Stimulated activated naive CD4-positive, alpha-beta T cell treated with Interleukin-2 at 50 U/mL for 16 hours (primary cell): ENCODE results near the gene ELL.
A peak's percentile ranks its signal among the peaks of the same experiment; 100 is the strongest.
"Not testable (repeated sequence)": the region's sequence is repeated elsewhere in the genome, so short reads cannot be mapped to it uniquely, and the experiment has no call there.

Experiments
- DNase-seq: peaks from one replicate; lab custom pipeline; 2025; lab: John Stamatoyannopoulos, UW

ELL gene

GRCh38 chr19:18422530-18423191, 99.2 kb downstream of the ELL start:
- DNase-seq: peak; percentile 32

GRCh38 chr19:18421371-18421959, 100.4 kb downstream of the ELL start:
- no peak for DNase-seq

GRCh38 chr19:18420930-18421329, 100.9 kb downstream of the ELL start:
- DNase-seq: no peak

- DNase-seq: peak; percentile 63
Observed at GRCh38 chr19:18419699-18420460, 102.0 kb downstream of the ELL start.

- peak; percentile 73 for DNase-seq
Observed at GRCh38 chr19:18419195-18419698, 102.6 kb downstream of the ELL start, which contains the start of gene SSBP4. SSBP4 (plus strand) TSS chr19:18419398; CDS start chr19:18419649, 251 bp downstream.

GRCh38 chr19:18418483-18419194, 103.2 kb downstream of the ELL start:
- DNase-seq: peak; percentile 58

GRCh38 chr19:18418029-18418482, 103.8 kb downstream of the ELL start:
- DNase-seq: no peak

- DNase-seq: peak; percentile 41
Observed at GRCh38 chr19:18417250-18418028, 104.4 kb downstream of the ELL start.

GRCh38 chr19:18416778-18417249, 105.1 kb downstream of the ELL start:
- DNase-seq: peak; percentile 66

GRCh38 chr19:18415178-18415867, 106.5 kb downstream of the ELL start:
- no peak for DNase-seq

- no peak for DNase-seq
Observed at GRCh38 chr19:18414504-18415177, 107.2 kb downstream of the ELL start.

GRCh38 chr19:18412610-18413239, 109.1 kb downstream of the ELL start:
- DNase-seq: no peak

- DNase-seq: no peak
Observed at GRCh38 chr19:18408053-18408476, 113.8 kb downstream of the ELL start.

- no peak for DNase-seq
Observed at GRCh38 chr19:18406749-18407148, 115.1 kb downstream of the ELL start.

- DNase-seq: not testable (repeated sequence)
Observed at GRCh38 chr19:18405754-18406153, 116.1 kb downstream of the ELL start.

GRCh38 chr19:18402455-18403248, 119.2 kb downstream of the ELL start:
- DNase-seq: not testable (repeated sequence)

GRCh38 chr19:18401580-18402112, 120.2 kb downstream of the ELL start:
- DNase-seq: no peak

GRCh38 chr19:18399008-18399407, 122.9 kb downstream of the ELL start:
- DNase-seq: no peak
